Activated T-cell treated with anti-CD3 and anti-CD28 coated beads, Interleukin-2, amount 50 U/mL, for 1 hour (primary cell): ENCODE data around the gene CHAF1B.

ENCODE experiments used
- DNase-seq: peaks from one replicate; pipeline ENCODE4 v3.0.0-alpha.2; 2020

Gene CHAF1B

GRCh38 chr21:36465478-36465877 lies 80.3 kb downstream of the CHAF1B start:
- no peak for DNase-seq

DNA sequence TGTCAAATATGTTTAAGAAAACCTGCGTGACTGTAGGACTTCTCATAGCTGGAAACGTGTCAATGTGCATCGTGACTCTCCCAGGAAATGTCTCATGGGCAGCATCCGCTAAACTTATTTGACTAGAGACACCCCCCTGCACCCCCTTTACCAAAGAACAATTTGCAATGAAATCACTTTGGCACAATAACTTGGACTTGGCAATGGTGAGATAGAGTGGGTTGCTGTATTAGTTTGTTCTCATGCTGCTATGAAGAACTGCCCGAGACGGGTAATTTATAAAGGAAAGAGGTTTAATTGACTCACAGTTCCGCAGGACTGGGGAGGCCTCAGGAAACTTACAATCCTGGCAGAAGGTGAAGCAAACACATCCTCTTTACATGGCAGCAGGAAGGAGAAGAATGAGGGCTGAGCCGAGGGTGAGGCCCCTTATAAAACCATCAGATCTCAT lies 80.9 kb downstream of the CHAF1B start:
- DNase-seq, result no peak
